HEK293T (cell line): ENCODE results near the gene FCHO2.

ENCODE experiments used
- CTCF ChIA-PET: fragments of 350-600 bp; formaldehyde crosslinking; extraction: SDS; loops from one replicate; lab custom pipeline; 2021; ENCODE audit warnings: antibody characterized with exemption, inconsistent platforms; lab: Yijun Ruan, JAX
- POLR2A ChIA-PET: fragments of 350-600 bp; formaldehyde crosslinking; extraction: SDS; loops from one replicate; lab custom pipeline; 2020; ENCODE audit warnings: antibody characterized with exemption, inconsistent platforms; lab: Yijun Ruan, JAX
- DNase-seq: peaks from one replicate; pipeline ENCODE4 v3.0.0; 2012; ENCODE audit warnings: mixed read lengths; ENCODE audit errors: extremely low spot score
- ARNT ChIP-seq: fragments of 450-650 bp; IDR thresholded peaks from 2 replicates; pipeline ENCODE4 v1.6.1; 2017; ENCODE audit warnings: mild to moderate bottlenecking
- BHLHE40 ChIP-seq: fragments of 450-650 bp; IDR thresholded peaks from 2 replicates; pipeline ENCODE4 v1.6.1; 2016; ENCODE audit warnings: mild to moderate bottlenecking, moderate library complexity, borderline replicate concordance
- CTBP1 ChIP-seq: fragments of 450-650 bp; IDR thresholded peaks from 2 replicates; pipeline ENCODE4 v1.6.1; 2016; ENCODE audit warnings: borderline replicate concordance
- ELF4 ChIP-seq: fragments of 450-650 bp; IDR thresholded peaks from 2 replicates; pipeline ENCODE4 v1.6.1; 2017; ENCODE audit warnings: antibody characterized with exemption
- FOXA1 ChIP-seq: fragments of 450-650 bp; IDR thresholded peaks from 2 replicates; pipeline ENCODE4 v1.6.1; 2016; ENCODE audit warnings: mild to moderate bottlenecking
- FOXK2 ChIP-seq: fragments of 450-650 bp; IDR thresholded peaks from 2 replicates; pipeline ENCODE4 v1.6.1; 2016; ENCODE audit warnings: mild to moderate bottlenecking
- FOXM1 ChIP-seq: fragments of 450-650 bp; IDR thresholded peaks from 2 replicates; pipeline ENCODE4 v1.6.1; 2017; ENCODE audit warnings: mild to moderate bottlenecking, borderline replicate concordance
- HDGF ChIP-seq: fragments of 450-650 bp; IDR thresholded peaks from 2 replicates; pipeline ENCODE4 v1.6.1; 2017; ENCODE audit warnings: antibody characterized with exemption, borderline replicate concordance
- L3MBTL2 ChIP-seq: fragments of 450-650 bp; conservative IDR thresholded peaks from 2 replicates; pipeline ENCODE4 v1.6.1; 2016; ENCODE audit warnings: mild to moderate bottlenecking
- LEF1 ChIP-seq: fragments of 450-650 bp; IDR thresholded peaks from 2 replicates; pipeline ENCODE4 v1.6.1; 2017; ENCODE audit warnings: mild to moderate bottlenecking, borderline replicate concordance
- NFRKB ChIP-seq: fragments of 450-650 bp; IDR thresholded peaks from 2 replicates; pipeline ENCODE4 v1.6.1; 2016; ENCODE audit warnings: mild to moderate bottlenecking, moderate library complexity
- SP1 ChIP-seq: fragments of 450-650 bp; IDR thresholded peaks from 2 replicates; pipeline ENCODE4 v1.6.1; 2017
- SUZ12 ChIP-seq: fragments of 450-650 bp; IDR thresholded peaks from 2 replicates; pipeline ENCODE4 v1.6.1; 2016; ENCODE audit warnings: mild to moderate bottlenecking
- TARDBP ChIP-seq: fragments of 450-650 bp; IDR thresholded peaks from 2 replicates; pipeline ENCODE4 v1.6.1; 2016
- ZNF384 ChIP-seq: fragments of 450-650 bp; IDR thresholded peaks from 2 replicates; pipeline ENCODE4 v1.6.1; 2016
- TF ChIP-seq, protein P1 (sequence below): fragments of 450-650 bp; IDR thresholded peaks from 2 replicates; pipeline ENCODE4 v1.6.1; 2016

FCHO2 gene

DNA sequence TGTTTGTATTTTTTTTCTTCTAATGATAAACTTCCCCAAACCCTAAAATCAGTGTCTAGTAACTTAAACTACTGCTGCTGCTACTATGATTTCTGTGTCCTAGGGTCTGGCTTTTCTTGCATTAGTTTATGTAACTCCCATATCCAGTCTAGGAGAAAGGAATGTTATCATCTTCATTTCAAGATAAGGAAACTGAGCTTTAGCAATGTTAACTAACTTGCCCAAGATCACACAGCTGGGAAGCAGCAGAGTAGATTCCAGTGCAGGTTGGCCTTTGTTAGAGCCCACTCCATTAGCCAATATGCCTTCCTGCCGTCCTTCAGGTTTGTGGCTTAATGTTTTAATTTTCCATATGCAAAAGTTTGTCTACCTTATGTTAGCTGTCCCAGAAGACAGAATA, 175.0 kb downstream of the FCHO2 start:
- CTCF ChIA-PET: interaction anchor here (0.7 kb wide), 1 partner anchor 21 kb away, joined by 3 read pairs; no protein-coding TSS in a partner anchor
- POLR2A ChIA-PET: no interaction called here
- DNase-seq: no peak
- TF ChIP-seq L3MBTL2: no peak

DNA sequence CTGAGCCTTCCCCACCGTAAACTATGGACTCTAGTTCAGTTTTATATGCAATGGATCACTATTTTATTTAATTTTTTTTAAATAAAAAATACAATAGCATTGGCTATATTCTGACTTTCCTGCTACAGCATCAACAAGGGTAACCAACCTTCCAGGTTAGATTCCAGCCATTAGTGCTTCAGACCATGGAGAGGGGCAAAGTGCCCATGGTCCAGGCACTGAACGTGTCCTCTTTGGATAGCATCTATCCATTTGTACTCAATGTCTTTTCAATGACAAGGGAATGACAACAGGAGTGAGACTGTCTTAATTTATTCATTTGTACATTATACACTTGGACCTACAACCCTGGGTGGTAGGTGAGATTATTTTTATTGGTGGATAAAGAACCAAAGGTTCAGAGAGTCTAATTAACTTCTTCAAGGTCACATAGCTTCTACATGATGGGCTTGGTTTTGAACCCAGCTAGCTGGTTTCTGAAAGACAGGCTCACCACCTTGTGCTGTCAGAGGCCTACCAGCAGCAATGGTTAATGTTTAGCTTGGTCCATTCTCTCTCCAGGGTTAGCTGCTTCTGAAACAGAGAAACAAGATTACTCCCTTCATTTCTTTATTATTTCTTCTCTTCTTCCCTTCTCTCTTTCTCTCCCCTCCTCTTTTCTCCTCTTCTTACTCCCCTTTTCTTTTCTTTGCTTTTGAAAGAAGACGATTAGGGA, 176.0 kb downstream of the FCHO2 start:
- ChIA-PET CTCF (no interaction called here), POLR2A (no interaction called here)
- no peak for DNase-seq
- no peak for TF ChIP-seq NFRKB
- TF ChIP-seq ARNT: no peak
- no peak for TF ChIP-seq L3MBTL2
- TF ChIP-seq BHLHE40: no peak
- no peak for TF ChIP-seq FOXM1
- no peak for TF ChIP-seq HDGF
- no peak for TF ChIP-seq CTBP1
- TF ChIP-seq, protein P1, sequence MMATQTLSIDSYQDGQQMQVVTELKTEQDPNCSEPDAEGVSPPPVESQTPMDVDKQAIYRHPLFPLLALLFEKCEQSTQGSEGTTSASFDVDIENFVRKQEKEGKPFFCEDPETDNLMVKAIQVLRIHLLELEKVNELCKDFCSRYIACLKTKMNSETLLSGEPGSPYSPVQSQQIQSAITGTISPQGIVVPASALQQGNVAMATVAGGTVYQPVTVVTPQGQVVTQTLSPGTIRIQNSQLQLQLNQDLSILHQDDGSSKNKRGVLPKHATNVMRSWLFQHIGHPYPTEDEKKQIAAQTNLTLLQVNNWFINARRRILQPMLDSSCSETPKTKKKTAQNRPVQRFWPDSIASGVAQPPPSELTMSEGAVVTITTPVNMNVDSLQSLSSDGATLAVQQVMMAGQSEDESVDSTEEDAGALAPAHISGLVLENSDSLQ: no peak
- no peak for TF ChIP-seq SUZ12
- no peak for TF ChIP-seq ZNF384
- no peak for TF ChIP-seq LEF1
- TF ChIP-seq TARDBP: no peak
- no peak for TF ChIP-seq SP1
- TF ChIP-seq ELF4: no peak
- no peak for TF ChIP-seq FOXK2

DNA sequence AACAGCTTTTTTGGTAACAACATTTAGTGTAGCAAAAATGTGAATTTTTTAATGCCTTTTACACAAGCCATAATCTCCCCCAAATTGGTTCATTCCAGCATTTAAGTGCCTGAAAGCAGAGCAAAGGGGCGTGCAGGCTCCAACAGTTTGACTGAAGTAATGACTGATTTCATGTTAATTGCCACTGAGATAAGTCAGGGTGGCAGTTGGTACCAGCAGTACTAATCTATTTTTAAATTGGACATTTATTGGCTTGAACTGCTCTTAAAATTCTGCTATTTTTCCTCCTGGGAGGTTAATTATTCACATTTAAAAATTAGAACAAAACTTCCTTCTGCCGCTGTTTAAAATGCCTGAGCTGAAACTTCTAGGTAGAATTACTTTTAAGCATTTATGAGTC, 176.9 kb downstream of the FCHO2 start:
- DNase-seq: no peak
- TF ChIP-seq FOXA1 (no peak), BHLHE40 (no peak), HDGF (no peak)
- ChIA-PET CTCF (no interaction called here), POLR2A (interaction anchor here (1.1 kb wide), 1 partner anchor 19 kb away, joined by 4 read pairs; no protein-coding TSS in a partner anchor)

DNA sequence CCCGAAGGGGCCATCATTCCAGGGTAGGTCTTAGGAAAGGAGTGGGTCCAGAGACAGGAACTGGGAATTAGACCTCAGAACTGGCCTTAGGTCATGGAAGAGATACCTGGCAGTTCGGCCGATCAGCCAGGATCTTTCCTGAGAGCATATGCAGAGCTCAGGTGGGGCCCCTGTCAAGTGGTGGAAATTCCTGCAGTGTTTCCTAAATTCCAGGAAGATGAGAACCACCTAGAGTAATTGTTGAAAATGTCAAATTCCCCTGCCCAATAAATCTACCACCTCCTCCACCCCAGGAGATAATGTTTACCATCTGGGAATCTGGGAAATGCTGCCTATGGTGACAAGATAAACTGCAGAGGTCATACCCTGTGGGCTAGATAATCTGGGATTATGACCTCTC, 179.2 kb downstream of the FCHO2 start:
- no peak for DNase-seq
- ChIA-PET POLR2A (no interaction called here), CTCF (no interaction called here)
- TF ChIP-seq NFRKB: no peak
- TF ChIP-seq ARNT: no peak
- no peak for TF ChIP-seq HDGF
- no peak for TF ChIP-seq FOXA1
- TF ChIP-seq, protein P1: no peak
- no peak for TF ChIP-seq FOXK2
- TF ChIP-seq ELF4: no peak
- no peak for TF ChIP-seq CTBP1

DNA sequence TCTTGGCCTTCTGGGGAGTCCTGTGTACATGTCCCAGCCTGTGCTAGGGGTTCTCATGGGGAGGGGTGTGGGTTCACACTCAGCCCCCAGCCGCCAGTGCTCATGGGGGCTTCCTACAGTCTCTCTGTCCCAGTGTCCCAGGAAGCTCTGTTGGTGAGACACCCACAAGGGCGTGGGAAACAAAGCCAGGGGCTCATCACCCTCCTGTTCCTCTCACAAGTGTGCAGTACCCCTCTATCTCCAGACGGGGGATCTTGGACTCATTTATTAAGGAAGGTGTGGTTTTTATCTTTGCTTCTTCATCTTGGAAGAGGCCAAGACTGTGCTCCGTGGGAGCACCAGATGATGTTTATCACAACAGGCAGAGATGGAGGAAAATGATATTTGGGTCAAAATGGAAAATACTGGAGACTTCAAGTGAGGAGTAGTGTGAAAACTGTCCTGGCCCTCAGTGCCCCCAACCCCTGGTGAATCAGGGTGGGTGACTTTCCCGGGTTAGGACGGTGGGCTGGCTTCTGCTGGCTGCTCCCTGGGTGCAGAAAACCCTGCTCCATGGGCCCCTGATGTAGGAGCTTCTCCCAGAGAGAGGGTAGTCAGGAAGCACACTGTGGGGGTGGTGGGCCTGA, 179.7 kb downstream of the FCHO2 start:
- POLR2A ChIA-PET: no interaction called here
- peak; percentile 45 for DNase-seq
- CTCF ChIA-PET: interaction anchor here (1.4 kb wide), 1 partner anchor 66 kb away, joined by 3 read pairs; no protein-coding TSS in a partner anchor
- TF ChIP-seq FOXM1 (no peak), ZNF384 (no peak), ELF4 (no peak), TARDBP (no peak), L3MBTL2 (no peak), SUZ12 (no peak), NFRKB (no peak), SP1 (no peak), ARNT (no peak), LEF1 (no peak)
- TF ChIP-seq, protein P1: no peak

DNA sequence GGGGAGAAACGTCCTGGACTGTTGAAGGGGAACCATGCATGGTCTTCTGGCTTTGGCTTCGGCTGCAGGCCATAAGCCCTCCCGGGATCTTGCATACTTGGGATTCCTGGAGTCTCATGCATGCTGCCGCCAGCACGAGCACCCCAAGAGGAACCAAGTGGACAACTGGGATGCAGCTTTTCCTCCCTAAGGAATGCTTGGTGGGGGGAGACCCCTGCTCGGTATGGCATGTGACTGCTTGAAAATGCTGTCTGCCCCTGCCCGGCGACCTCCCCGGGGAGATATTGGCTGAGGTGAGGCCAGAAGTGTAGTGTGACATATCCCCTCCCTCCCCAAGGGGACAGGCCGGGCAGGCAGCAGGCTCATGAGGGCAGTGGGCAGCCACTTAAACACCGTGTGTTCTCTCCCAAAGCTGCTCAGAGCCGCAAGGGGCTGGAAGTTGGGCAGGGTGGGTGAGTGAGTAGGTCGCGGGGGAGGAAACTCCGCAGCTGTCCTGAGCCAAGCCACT, 180.3 kb downstream of the FCHO2 start:
- ChIA-PET CTCF (interaction anchor here (1.4 kb wide), 1 partner anchor 66 kb away, joined by 3 read pairs; no protein-coding TSS in a partner anchor), POLR2A (no interaction called here)
- no peak for DNase-seq
- TF ChIP-seq HDGF (no peak), CTBP1 (no peak), FOXK2 (no peak), TARDBP (no peak), ZNF384 (no peak), ARNT (no peak), L3MBTL2 (no peak), FOXM1 (no peak)
